HEK293 (cell line): Measurements from ENCODE around the gene GRK2.

Experiments
- CTCF ChIA-PET: fragments of 350-600 bp; formaldehyde crosslinking; extraction: SDS; loops from one replicate; lab custom pipeline; 2021; ENCODE audit warnings: antibody characterized with exemption; lab: Yijun Ruan, JAX
- POLR2A ChIA-PET: fragments of 300-600 bp; formaldehyde crosslinking; extraction: SDS; loops from one replicate; lab custom pipeline; 2020; ENCODE audit warnings: antibody characterized with exemption, inconsistent platforms; lab: Yijun Ruan, JAX
- H3K27ac ChIP-seq: fragments of 200-500 bp; sonication (Bioruptor generic); 2 replicates; pipeline ENCODE4 v1.5.1; 2014; ENCODE audit warnings: low read depth, low read length, control low read depth, inconsistent platforms; ENCODE audit errors: extremely low read depth
- H3K36me3 ChIP-seq, 2 experiments: fragments of 200-500 bp in 1 of 2; sonication (Bioruptor generic) in 1 of 2; 1 replicate in 1 of 2; 2 replicates in 1 of 2; pipeline ENCODE4 v1.5.1; 2014 to 2017; ENCODE audit warnings: inconsistent platforms in 2 of 2, low read length in 2 of 2; ENCODE audit not compliant: control insufficient read depth in 2 of 2, insufficient read depth in 1 of 2
- H3K4me1 ChIP-seq: fragments of 200-500 bp; sonication (Bioruptor generic); 2 replicates; pipeline ENCODE4 v1.5.1; 2014; ENCODE audit warnings: mild to moderate bottlenecking, low read length, inconsistent platforms; ENCODE audit not compliant: control insufficient read depth, insufficient read depth
- H3K4me3 ChIP-seq: 2 replicates; pipeline ENCODE4 v1.5.1; 2011; ENCODE audit warnings: low read depth, mild to moderate bottlenecking, control low read depth, low read length, moderate library complexity
- H3K9me3 ChIP-seq: fragments of 200-500 bp; sonication (Bioruptor generic); 2 replicates; pipeline ENCODE4 v1.5.1; 2014; ENCODE audit warnings: low read depth, low read length, inconsistent platforms; ENCODE audit not compliant: control insufficient read depth, insufficient read depth
- KLF17 ChIP-seq: fragments of 450-650 bp; formaldehyde crosslinking; IDR thresholded peaks from 2 replicates; pipeline ENCODE4 v1.5.1; 2016; ENCODE audit warnings: missing biosample characterization, missing genetic modification characterization
- MEIS1 ChIP-seq: sonication (generic); formaldehyde crosslinking; IDR thresholded peaks from 2 replicates; pipeline ENCODE4 v1.8.1; 2022; ENCODE audit warnings: missing genetic modification reagents, mild to moderate bottlenecking, borderline replicate concordance
- RBAK ChIP-seq: fragments of 450-650 bp; formaldehyde crosslinking; IDR thresholded peaks from 2 replicates; pipeline ENCODE4 v1.5.1; 2016; ENCODE audit warnings: missing biosample characterization, missing genetic modification characterization
- REST ChIP-seq: fragments of 450-650 bp; formaldehyde crosslinking; IDR thresholded peaks from 2 replicates; pipeline ENCODE4 v1.5.1; 2016; ENCODE audit warnings: missing biosample characterization, missing genetic modification characterization
- SETDB1 ChIP-seq: IDR thresholded peaks from one replicate; pipeline ENCODE4 v1.6.1; 2017; ENCODE audit warnings: mild to moderate bottlenecking, low read length, moderate library complexity, mixed read lengths; ENCODE audit not compliant: insufficient read length
- ZBTB21 ChIP-seq: fragments of 450-650 bp; formaldehyde crosslinking; IDR thresholded peaks from 2 replicates; pipeline ENCODE4 v1.5.1; 2017; ENCODE audit warnings: missing biosample characterization, missing genetic modification characterization
- ZBTB48 ChIP-seq: fragments of 450-650 bp; formaldehyde crosslinking; IDR thresholded peaks from 2 replicates; pipeline ENCODE4 v1.5.1; 2016; ENCODE audit warnings: missing biosample characterization, missing genetic modification characterization
- ZIC2 ChIP-seq: fragments of 450-650 bp; formaldehyde crosslinking; IDR thresholded peaks from 2 replicates; pipeline ENCODE4 v1.5.1; 2016; ENCODE audit warnings: missing biosample characterization, missing genetic modification characterization
- ZNF140 ChIP-seq: fragments of 450-650 bp; formaldehyde crosslinking; IDR thresholded peaks from 2 replicates; pipeline ENCODE4 v1.5.1; 2016; ENCODE audit warnings: missing biosample characterization, missing genetic modification characterization
- ZNF174 ChIP-seq: fragments of 450-650 bp; formaldehyde crosslinking; IDR thresholded peaks from 2 replicates; pipeline ENCODE4 v1.5.0; 2017; ENCODE audit warnings: missing biosample characterization, mild to moderate bottlenecking, missing genetic modification characterization
- ZNF324 ChIP-seq: fragments of 450-650 bp; formaldehyde crosslinking; IDR thresholded peaks from 2 replicates; pipeline ENCODE4 v1.5.1; 2016; ENCODE audit warnings: missing biosample characterization, missing genetic modification characterization
- ZNF335 ChIP-seq: fragments of 450-650 bp; formaldehyde crosslinking; conservative IDR thresholded peaks from 2 replicates; pipeline ENCODE4 v1.5.1; 2016; ENCODE audit warnings: missing biosample characterization, missing genetic modification characterization
- ZNF423 ChIP-seq: fragments of 450-650 bp; formaldehyde crosslinking; IDR thresholded peaks from 2 replicates; pipeline ENCODE4 v1.5.1; 2016; ENCODE audit warnings: missing biosample characterization, missing genetic modification characterization
- ZNF513 ChIP-seq: fragments of 450-650 bp; IDR thresholded peaks from 2 replicates; pipeline ENCODE4 v1.5.1; 2018; ENCODE audit warnings: missing biosample characterization, missing genetic modification characterization
- ZNF530 ChIP-seq: fragments of 450-650 bp; formaldehyde crosslinking; IDR thresholded peaks from 2 replicates; pipeline ENCODE4 v1.5.1; 2016; ENCODE audit warnings: low read depth, missing biosample characterization, missing genetic modification characterization
- ZNF645 ChIP-seq: fragments of 450-650 bp; formaldehyde crosslinking; IDR thresholded peaks from 2 replicates; pipeline ENCODE4; 2016; ENCODE audit warnings: missing biosample characterization, missing genetic modification characterization
- ZNF704 ChIP-seq: fragments of 450-650 bp; formaldehyde crosslinking; IDR thresholded peaks from 2 replicates; pipeline ENCODE4 v1.5.1; 2016; ENCODE audit warnings: missing biosample characterization, missing genetic modification characterization
- ZSCAN4 ChIP-seq: fragments of 450-650 bp; formaldehyde crosslinking; IDR thresholded peaks from 2 replicates; pipeline ENCODE4 v1.5.1; 2017; ENCODE audit warnings: missing biosample characterization, missing genetic modification characterization

The GRK2 gene

GRCh38 chr11:67293090-67293489 lies 26.8 kb downstream of the GRK2 start:
- H3K9me3 ChIP-seq: no peaks in the 10 kb centered on the region
- no peak overlapping the region for H3K4me3 ChIP-seq
- H3K36me3 ChIP-seq: peaks cover 12 to 67% of the 10 kb centered on the region in 2 experiments; a peak in 2 of 3 replicates
- POLR2A ChIA-PET: interaction anchor here (0.8 to 1.6 kb wide), 2 partner anchors 10 kb away, joined by 3 to 5 read pairs; partner anchors contain the start of gene SSH3
- no peak for TF ChIP-seq ZSCAN4 (tag by site-specific recombination)
- TF ChIP-seq ZNF140 (tag by site-specific recombination): peak; percentile 58; the same call in 1 of the 2 replicates
- CTCF ChIA-PET: interaction anchor here (1.0 to 1.4 kb wide), 3 partner anchors 24 to 32 kb away, joined by 4 to 13 read pairs (median 5); no protein-coding TSS in a partner anchor
- H3K27ac ChIP-seq: no peak overlapping the region
- H3K4me1 ChIP-seq: no peaks in the 10 kb centered on the region

- no peaks in the 10 kb centered on the region for H3K9me3 ChIP-seq
- TF ChIP-seq ZNF513 (tag by site-specific recombination) (no peak), KLF17 (no peak), ZNF335 (tag by site-specific recombination) (no peak), SETDB1 (peak; percentile 67), ZNF704 (no peak), ZBTB48 (tag by site-specific recombination) (no peak)
- CTCF ChIA-PET: interaction anchor here (0.7 to 1.0 kb wide), 3 partner anchors 34 to 209 kb away, joined by 3 to 6 read pairs (median 3); no protein-coding TSS in a partner anchor
- POLR2A ChIA-PET: no interaction called here
- H3K27ac ChIP-seq: no peak overlapping the region
- H3K4me1 ChIP-seq: no peaks in the 10 kb centered on the region
- H3K36me3 ChIP-seq: peaks cover 12 to 86% of the 10 kb centered on the region in 2 experiments; a peak in 2 of 3 replicates
- H3K4me3 ChIP-seq: no peak overlapping the region
These were observed 29.6 kb downstream of the GRK2 start for GRCh38 chr11:67295846-67296245.

GRCh38 chr11:67298786-67299185 lies 32.5 kb downstream of the GRK2 start:
- Histone ChIP-seq H3K36me3 (peaks cover 11 to 68% of the 10 kb centered on the region in 2 experiments; a peak in 2 of 3 replicates), H3K4me3 (no peak overlapping the region), H3K9me3 (no peaks in the 10 kb centered on the region), H3K27ac (no peak overlapping the region), H3K4me1 (no peaks in the 10 kb centered on the region)
- ChIA-PET POLR2A (interaction anchor here (3.7 kb wide), 1 partner anchor 10 kb away, joined by 17 read pairs; the partner anchor contains the start of gene ANKRD13D), CTCF (interaction anchor here (0.7 to 1.3 kb wide), 3 partner anchors 16 to 37 kb away, joined by 3 to 4 read pairs (median 4); no protein-coding TSS in a partner anchor)
- TF ChIP-seq ZNF324: no peak
- no peak for TF ChIP-seq ZIC2
- no peak for TF ChIP-seq MEIS1
- TF ChIP-seq REST (tag by site-specific recombination): no peak
- no peak for TF ChIP-seq ZNF645 (tag by site-specific recombination)
- TF ChIP-seq RBAK (tag by site-specific recombination): no peak
- TF ChIP-seq ZNF423: no peak
- TF ChIP-seq ZNF530 (tag by site-specific recombination): no peak
- no peak for TF ChIP-seq ZNF704
- TF ChIP-seq ZNF174 (tag by site-specific recombination): no peak
- TF ChIP-seq ZBTB21 (tag by site-specific recombination): no peak
